Measurements from ENCODE around the gene FRMD1. TPM values are rescaled to one million over a fixed set of nuclear protein-coding genes. Genes with fewer than 3 reads are reported as not detected.

The FRMD1 gene
- total RNA-seq, 2 donors from 2014 or later = not detected

DNA sequence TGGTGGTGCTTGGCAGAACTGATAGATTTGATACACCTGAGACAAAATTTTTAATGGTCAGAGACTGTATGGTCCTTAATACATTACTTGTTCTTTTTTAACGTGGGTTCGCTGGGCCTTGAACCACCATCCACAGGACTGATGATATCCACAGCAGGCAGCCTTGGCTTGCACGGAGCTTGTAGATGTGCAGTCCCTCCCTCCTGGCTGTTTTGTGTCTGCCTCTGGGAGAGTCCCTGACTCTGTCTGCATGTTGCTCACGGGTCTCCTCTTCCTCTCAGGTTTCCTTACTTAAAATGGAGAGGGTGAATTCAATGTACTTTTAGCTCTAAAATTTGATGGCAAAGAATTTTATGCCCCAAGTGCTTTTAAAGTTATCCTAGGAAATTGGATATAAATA, 64.0 kb downstream of the FRMD1 start:
- no peak for DNase-seq
- intact Hi-C loops (cut with DNase I) = no loop called here

DNA sequence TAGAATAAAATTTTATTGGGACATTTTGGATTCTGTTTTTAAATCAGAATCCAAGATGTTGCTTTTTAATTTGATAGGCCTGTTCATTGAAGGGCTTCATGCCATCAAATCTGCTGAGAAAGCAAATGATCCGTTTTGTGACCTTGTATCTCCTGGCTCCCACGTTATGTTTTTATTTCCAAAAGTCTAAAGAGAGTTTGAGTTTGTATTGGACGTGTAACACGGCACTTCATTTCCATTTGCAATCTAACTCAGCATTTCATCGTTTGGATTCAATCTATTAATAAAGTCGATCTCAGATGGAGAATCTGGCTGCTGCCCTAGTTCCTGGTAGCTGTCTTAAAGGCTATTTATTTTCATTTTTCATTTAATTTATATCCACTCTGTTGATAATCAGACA, 64.6 kb downstream of the FRMD1 start:
- H3K36me3 ChIP-seq (replicated peaks in 1 of 2; ENCODE audit: insufficient read depth in 1 of 2, low read depth in 2 of 2) = no peaks in the 10 kb centered on the region
- H3K9me3 ChIP-seq = peaks cover 0 to 5% (median 0%) of the 10 kb centered on the region in 3 donors
- 31 to 47% methylated on average over 6 of the region's 6 CpGs for WGBS, 2 donors
- intact Hi-C loops (cut with DNase I) = no loop called here
- TF ChIP-seq, protein P1, sequence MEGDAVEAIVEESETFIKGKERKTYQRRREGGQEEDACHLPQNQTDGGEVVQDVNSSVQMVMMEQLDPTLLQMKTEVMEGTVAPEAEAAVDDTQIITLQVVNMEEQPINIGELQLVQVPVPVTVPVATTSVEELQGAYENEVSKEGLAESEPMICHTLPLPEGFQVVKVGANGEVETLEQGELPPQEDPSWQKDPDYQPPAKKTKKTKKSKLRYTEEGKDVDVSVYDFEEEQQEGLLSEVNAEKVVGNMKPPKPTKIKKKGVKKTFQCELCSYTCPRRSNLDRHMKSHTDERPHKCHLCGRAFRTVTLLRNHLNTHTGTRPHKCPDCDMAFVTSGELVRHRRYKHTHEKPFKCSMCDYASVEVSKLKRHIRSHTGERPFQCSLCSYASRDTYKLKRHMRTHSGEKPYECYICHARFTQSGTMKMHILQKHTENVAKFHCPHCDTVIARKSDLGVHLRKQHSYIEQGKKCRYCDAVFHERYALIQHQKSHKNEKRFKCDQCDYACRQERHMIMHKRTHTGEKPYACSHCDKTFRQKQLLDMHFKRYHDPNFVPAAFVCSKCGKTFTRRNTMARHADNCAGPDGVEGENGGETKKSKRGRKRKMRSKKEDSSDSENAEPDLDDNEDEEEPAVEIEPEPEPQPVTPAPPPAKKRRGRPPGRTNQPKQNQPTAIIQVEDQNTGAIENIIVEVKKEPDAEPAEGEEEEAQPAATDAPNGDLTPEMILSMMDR (IDR thresholded peaks at IDR 0.05) = no peak
- TF ChIP-seq POLR2A (IDR thresholded peaks at IDR 0.05) = no peak
- DNase-seq (no peak), ATAC-seq (no peak)
- no peak overlapping the region for H3K4me3 ChIP-seq
- H3K27ac ChIP-seq = no peak overlapping the region
- no peaks in the 10 kb centered on the region for H3K4me1 ChIP-seq
- no peaks in the 10 kb centered on the region for H3K27me3 ChIP-seq

More for the DNA sequence above, 64.0 kb downstream of the FRMD1 start:
- H3K27me3 ChIP-seq = no peaks in the 10 kb centered on the region
- 74 to 90% methylated on average over 4 of the region's 4 CpGs for WGBS, 2 donors
- H3K4me1 ChIP-seq = no peaks in the 10 kb centered on the region
- no peak overlapping the region for H3K27ac ChIP-seq
- peaks cover 0 to 5% (median 0%) of the 10 kb centered on the region in 3 donors for H3K9me3 ChIP-seq
- TF ChIP-seq, protein P1 (IDR thresholded peaks at IDR 0.05) = no peak
- TF ChIP-seq POLR2A (IDR thresholded peaks at IDR 0.05) = no peak
- no peak for ATAC-seq
- no peak overlapping the region for H3K4me3 ChIP-seq
- H3K36me3 ChIP-seq (replicated peaks in 1 of 2; ENCODE audit: insufficient read depth in 1 of 2, low read depth in 2 of 2) = no peaks in the 10 kb centered on the region

DNA sequence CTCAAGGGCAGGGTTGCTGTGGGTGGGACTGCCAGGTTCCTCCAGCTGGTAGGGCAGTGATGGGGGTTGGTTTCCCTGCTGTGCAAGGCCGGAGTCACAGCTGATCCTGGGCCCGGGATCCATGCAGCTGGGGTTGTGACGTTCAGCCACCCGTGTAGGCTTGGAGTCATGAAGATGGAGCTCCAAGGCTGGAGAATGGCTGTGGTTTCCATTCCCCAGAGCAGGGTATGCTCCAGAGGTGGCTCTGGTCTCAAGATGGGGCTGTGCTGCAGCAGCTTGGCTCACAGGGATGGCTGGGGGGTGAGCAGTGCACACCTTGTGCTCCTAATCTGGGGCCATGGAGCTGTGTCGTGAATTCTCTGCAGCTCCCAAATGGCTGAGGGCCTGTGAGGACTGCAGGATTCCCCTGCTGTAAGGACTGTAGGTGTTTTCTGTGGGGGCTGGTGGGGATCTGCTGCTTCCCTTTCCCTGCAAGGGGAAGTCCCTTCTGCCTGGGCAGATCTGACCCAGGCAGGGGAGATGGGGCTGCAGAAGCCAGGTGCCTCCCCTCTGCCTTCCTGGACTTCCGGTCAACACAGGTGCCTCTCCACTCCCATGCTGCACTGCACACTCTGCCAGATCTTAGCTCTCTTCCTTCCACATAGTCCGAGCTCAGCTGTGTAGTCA, 65.6 kb downstream of the FRMD1 start:
- DNase-seq (no peak), ATAC-seq (no peak)
- intact Hi-C loops (cut with DNase I) = no loop called here

DNA sequence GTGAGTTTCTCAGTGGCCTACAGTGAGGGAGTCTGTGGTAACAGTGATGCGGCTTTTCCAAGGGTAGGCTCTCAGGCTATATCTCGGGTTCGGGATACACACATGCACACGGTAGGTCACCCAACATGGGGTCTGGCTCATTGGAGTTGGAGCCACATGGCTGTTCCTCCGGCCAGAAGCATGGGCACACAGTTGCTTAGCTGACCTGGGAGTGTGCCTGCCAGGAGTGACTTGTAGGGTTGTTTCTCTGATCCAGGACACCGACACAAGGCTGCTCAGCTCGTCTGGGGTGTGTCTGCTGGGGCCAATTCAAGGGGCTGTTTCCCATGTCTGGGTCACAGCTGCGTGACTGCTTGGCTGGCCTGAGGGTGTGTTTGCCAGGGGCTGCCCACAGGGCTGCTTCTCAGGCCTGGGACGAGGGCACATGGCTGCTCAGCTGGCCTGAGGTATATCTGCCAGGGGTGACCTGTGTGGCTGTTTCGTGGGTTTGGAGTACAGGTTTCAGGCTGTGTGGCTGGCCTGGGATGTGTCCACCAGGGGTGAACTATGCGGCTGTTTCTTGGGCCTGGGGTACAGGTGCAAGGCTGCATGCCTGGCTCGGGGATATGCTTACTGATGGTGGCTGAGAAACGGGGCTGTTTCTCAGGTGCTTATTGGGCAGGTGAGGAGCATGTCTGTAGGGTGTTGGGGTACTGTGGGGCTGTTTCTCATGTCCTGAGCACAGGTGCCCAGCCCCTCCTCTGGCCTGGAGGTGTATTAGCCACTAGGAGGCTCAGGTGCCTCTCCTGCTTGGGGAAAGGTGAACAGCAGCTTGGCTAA, 66.4 kb downstream of the FRMD1 start:
- intact Hi-C loops (cut with DNase I) = no loop called here

More for the DNA sequence above, 65.6 kb downstream of the FRMD1 start:
- no peaks in the 10 kb centered on the region for H3K27me3 ChIP-seq
- H3K4me3 ChIP-seq = no peak overlapping the region
- whole genome bisulfite sequencing, 2 donors = 73 to 77% methylated on average over 2 to 7 of the region's 7 CpGs
- TF ChIP-seq POLR2A (IDR thresholded peaks at IDR 0.05) = no peak
- TF ChIP-seq, protein P1 (IDR thresholded peaks at IDR 0.05) = no peak
- no peak overlapping the region for H3K27ac ChIP-seq
- H3K4me1 ChIP-seq = no peaks in the 10 kb centered on the region
- no peaks in the 10 kb centered on the region for H3K36me3 ChIP-seq (replicated peaks in 1 of 2; ENCODE audit: insufficient read depth in 1 of 2, low read depth in 2 of 2)
- peaks cover 0 to 5% (median 0%) of the 10 kb centered on the region in 3 donors for H3K9me3 ChIP-seq

More for the DNA sequence above, 66.4 kb downstream of the FRMD1 start:
- H3K4me3 ChIP-seq = no peak overlapping the region
- DNase-seq (no peak), ATAC-seq (no peak)
- no peak overlapping the region for H3K27ac ChIP-seq
- H3K36me3 ChIP-seq (replicated peaks in 1 of 2; ENCODE audit: insufficient read depth in 1 of 2, low read depth in 2 of 2) = no peaks in the 10 kb centered on the region
- TF ChIP-seq POLR2A (IDR thresholded peaks at IDR 0.05) = no peak
- TF ChIP-seq, protein P1 (IDR thresholded peaks at IDR 0.05) = no peak
- peaks cover 0 to 5% (median 0%) of the 10 kb centered on the region in 3 donors for H3K9me3 ChIP-seq
- 64 to 77% methylated on average over 4 to 13 of the region's 13 CpGs for WGBS, 2 donors
- no peaks in the 10 kb centered on the region for H3K27me3 ChIP-seq
- no peaks in the 10 kb centered on the region for H3K4me1 ChIP-seq
